Fibroblast of gingiva (primary cell): ENCODE data around the gene INTS15.

Experiments
- DNase-seq: peaks from one replicate; pipeline ENCODE4 v3.0.0-alpha.2; 2011; ENCODE audit warnings: low read depth

Gene INTS15

DNA sequence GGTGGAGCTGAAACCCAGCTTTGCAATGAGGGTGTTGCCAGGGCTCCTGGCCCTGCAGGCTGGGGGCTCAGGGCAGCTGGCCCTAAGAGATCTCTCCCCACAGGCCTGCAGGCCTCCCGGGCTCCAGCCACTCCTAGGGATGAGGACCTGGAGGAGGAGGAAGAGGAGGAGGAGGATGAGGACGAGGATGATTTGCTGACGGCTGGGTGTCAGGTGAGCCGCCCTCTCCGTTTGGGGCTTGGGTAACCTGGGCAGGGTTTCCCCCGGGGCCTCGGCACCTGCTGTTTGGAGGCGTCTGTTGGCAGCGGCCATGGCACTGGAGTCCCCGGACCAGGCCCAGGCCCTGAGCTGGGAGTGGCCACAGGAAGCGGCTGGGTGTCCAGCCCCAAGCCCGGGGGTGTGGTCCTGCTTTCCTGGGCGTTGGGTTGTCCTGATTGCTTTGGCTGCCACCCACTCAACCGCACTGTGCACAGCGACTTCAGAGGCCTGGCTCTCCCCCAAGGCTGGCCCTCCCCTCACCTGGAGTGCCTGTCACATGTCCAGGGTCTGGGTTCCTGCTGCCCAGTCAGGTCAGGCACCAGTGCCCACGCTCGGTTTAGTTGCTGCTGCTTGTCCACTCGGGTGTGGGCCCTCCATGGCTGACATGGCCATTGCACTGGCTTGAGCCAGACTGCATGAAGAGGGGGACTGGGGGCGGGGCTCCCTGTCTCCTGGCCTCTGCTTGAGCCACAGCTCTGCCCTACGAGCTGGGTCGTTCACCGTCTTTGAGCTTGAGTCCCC, 53.2 kb downstream of the INTS15 start:
- DNase-seq: no peak

DNA sequence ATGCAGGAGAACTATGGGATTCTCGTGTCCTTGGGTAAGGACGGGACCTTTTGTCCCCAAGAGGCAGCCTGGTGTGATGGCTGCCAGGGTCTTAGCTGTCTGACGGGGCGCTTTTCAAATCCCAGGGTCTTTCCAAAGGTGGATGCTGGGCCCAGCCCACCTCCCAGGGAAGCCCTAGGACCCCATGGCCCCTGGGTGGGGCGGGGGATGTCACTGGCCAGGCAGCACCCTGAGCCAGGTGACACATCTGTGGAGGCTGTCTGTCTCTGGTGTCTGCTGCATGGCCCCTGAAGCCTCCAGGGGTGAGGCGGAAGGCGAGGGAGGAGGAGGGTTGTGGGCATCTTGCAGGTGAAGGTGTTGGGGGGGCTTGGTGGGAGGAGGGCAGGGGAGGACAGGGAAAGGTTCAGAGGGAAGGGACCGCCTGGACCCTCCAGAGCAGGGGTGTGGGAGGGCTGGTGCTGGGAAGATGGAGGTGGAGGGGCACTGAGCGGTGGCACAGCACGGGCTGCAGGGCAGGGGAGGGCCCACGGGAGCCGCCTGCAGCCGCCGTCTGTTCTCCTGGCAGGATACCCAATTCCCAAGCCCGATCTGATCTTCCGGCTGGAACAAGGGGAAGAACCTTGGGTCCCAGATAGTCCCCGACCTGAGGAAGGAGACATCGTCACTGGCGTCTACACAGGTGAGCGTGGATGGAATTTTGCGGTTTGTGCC, 54.2 kb downstream of the INTS15 start:
- no peak for DNase-seq

DNA sequence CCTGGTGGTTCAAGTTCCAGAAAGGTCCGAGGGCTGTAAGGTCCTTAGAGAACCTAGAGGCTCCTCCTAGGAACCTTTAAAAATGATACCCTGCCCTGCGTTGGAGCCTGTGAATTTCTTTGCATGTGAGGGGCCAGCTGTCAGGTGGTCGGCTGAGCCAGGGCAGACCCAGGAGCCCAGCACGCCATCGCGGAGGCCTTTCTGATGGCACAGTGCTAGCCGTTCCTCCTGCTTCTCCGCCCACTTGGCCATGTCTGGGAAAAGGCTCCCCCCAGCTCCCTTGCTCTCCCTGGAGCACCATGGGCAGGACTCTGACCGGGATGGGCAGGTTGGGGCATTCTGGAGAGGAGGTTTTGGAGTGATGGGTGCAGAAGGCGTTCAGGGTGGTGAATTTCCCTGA, 54.9 kb downstream of the INTS15 start:
- DNase-seq: no peak

DNA sequence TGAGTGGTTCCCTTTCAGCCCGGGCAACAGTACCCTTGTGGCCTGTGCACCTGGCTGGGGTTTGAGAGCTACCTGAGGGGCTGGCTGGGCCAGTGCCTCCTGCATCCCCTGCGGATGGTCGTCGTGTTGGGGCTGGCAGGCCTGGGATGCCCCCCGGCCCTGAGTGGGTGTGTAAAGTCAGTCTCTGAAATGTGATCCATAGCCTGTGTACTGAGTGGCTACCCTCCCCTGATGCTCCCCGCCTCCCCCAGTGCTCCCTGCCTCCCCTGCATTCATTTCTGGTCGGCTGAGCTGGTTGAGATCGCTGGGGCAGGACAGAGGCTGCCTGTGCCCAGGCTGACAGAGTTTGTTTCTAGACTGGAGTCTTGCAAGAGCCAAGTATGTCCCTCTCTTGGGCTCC, 56.6 kb downstream of the INTS15 start:
- DNase-seq: no peak

DNA sequence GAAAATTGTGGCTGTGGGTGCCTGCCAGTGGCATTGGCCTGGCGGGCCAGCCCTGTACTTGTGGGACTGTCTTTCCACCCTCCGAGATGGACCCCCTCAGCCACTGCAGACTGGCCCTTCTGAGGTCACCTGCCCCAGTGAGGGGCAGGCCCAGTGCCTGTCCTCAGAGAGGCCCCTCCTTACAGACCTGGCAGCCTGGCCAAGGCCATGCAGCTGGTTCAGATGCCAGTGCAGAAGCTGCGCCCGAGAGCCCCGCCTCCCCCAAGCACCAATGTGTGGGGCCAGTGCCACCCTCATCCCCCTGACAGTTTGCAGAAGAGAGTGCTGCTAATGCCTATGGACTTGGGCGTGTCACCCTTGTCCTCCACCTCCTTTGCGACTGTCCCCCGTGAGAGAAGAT, 57.3 kb downstream of the INTS15 start:
- no peak for DNase-seq

DNA sequence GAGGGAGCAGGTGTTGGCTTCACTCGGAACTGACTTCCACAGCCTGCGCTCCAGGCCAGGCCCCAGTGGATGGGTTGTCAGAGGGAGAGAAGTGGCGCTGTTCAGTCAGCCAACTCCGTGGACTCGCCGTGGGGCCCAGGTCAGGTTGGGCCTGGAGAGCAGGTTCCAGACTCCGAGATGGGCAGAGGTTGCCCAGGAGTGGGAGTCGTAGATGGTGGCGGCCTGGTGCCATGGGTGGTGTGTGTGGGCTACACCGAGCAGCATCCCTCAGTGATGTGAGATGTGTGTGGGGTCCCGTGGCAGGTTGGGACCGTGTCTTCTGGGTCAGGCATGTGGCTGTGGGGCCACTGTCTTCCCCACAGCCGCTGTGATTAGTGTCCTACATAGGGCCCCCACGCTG, 57.7 kb downstream of the INTS15 start:
- no peak for DNase-seq

DNA sequence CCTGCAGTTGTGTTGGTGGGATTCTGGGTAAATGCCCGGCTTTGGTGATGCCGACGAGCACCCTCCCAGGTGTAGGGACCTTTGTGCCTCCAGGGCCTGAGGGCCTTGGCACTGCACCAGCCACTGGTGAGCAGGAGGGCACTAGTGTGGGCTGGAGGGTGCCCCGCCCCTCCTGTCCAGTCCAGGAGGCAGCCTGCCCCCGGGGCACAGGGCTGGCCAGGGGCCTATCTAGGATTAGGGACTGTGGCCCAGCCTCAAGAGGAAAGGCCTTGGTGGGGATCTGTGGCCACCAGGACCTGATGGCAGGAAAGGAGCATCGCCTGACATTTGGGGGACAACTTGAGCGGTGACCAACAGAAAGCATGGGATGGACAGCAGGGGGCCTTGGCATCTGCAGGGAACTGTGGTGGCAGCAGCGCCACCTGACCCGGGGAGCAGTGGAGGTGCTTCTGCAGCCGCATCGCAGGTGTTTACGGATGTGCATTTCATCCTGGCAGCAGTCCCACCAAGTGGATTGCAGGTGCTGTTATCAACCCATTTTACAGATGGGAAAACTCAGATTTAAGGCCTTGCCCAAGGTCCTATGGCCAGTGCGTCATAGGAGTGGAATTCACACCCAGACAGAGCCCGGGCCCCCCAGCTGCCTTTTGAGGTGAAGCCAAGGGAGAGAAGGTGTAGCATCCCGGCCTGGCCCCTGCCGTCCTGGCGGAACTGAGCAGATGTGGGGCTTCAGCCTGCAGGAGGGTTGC, 58.4 kb downstream of the INTS15 start:
- DNase-seq: no peak

DNA sequence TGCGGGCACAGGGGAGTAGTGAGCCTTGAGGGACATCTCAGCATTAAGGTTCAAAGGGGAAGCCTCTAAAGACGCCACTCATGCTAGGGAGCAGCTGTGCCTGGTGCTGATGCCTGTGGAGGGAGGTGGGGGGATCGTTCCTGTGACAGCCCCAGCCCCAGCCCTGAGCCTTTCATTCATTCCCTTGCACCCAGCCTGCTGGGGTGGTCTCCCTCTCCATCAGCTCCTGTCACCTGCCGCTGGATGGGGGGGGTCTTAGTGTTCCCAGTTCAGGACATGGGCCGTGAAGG, 58.9 kb downstream of the INTS15 start:
- DNase-seq: no peak

DNA sequence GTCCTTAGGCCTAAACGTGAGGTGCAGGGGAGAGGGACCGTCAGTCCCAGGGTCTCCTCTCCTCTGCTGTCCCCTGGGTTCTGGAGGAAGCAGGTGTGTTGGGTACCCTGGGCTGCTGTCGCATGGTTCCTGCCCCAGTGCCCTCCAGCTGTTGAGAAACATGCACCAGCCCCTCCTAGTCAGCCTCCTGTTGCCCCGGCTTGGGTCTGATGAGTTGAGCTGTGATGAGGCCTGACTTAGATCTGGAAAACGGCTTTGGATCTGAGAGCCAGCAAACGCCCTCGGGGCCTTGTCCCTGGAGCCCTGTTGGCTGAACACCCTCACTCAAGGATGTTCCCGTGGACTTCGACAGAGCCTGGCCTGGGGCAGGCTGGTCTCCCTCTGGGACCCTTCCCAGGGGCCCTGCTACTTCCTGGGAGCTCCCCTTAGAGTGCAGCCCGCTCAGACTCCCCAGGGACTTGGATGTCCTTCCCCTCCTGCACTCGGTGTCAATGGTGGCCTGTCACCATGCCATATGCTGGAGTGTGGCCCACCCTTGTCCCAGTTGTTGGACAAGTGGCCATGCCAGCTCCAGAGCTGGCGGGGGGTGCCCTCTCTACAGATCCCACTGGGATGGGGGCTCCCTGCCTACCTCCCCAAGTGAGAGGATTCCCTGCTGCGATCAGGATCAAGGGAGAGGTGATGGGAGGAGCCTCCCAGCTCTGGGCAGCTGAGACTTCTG, 59.6 kb downstream of the INTS15 start:
- DNase-seq: no peak

DNA sequence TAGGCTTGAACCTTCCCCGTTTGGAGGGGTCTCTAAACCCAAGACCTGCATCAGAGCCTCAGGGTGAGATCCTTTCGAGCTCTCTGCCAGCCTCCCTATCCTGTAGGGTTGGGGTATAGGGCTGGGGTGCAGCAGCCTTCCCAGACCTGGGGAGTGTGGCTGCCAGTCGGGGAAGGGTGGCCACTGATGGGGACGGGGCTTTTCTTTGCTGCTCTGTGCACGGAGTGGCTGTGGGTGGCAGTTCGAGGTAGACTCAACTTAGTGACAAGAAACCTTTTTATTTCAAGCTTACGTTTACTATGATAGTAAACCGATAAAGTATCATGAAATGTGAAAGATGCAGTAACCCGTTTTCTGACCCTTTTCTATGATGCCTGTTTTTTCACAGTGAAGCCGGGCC, 60.3 kb downstream of the INTS15 start:
- no peak for DNase-seq

DNA sequence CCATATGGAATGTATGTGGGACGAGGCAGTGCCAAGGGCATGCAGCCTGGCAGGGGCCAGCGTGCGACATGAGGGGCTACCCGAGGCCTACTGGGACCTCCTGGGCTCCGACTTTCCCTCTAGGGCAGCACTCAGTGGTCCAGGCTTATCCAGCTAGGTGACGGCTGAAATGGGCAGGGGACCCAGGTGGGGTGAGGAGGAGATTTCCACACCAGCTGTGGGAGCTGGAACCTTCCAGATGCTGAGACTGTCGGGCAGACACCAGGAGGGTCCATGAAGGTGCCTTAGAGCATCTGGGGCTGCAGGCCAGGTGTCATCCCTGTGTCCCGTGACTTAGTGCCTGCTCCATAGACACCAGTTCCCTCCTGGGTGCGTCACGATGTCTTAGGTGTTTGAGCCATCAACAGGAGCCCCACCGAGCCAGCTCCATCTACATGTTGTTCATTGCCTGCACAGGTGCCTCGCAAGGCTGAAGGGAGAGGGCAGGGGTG, 60.7 kb downstream of the INTS15 start:
- DNase-seq: no peak

DNA sequence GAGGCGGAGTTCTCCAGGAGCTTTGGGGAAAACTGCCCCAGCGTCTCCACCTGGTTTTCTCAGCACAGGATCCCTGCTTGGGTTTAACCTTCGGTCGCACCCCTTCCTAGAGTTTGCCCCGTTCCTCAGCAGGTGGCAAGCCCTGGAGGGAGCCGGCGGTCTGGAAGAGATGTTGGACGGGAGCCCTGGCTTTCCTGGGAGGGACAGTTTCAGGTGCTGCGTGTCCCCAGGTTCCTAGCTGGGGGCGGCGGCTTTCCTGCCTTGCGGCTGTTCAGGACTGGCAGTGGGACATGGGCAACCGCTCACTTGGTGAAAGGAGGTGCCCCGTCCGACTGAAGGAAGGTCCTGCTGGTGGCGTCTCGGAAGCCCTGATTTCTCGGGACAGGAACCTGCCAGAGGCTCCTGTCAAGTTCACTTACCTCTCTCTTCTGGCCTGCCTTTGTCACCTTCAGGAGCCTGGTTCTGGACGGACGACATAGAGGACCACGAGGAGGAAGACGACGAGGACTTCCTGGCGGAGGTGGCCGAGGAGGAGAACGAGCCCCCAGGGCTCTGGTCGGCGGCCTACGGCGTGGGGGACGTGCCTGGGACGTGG, 62.1 kb downstream of the INTS15 start:
- DNase-seq: no peak

DNA sequence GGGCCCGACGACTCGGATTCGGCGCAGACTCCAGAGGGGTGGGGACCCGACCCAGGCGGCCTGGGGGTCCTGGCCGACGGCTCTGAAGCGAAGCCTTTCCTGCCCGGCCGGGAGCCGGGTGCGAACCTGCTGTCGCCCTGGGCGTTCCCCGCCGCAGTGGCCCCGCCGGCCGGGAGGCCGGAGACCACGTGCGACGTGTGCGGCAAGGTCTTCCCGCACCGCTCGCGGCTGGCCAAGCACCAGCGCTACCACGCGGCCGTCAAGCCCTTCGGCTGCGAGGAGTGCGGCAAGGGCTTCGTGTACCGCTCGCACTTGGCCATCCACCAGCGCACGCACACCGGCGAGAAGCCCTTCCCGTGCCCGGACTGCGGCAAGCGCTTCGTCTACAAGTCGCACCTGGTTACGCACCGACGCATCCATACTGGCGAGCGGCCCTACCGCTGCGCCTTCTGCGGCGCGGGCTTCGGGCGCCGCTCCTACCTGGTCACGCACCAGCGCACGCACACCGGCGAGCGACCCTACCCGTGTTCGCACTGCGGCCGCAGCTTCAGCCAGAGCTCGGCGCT, 62.7 kb downstream of the INTS15 start:
- no peak for DNase-seq

DNA sequence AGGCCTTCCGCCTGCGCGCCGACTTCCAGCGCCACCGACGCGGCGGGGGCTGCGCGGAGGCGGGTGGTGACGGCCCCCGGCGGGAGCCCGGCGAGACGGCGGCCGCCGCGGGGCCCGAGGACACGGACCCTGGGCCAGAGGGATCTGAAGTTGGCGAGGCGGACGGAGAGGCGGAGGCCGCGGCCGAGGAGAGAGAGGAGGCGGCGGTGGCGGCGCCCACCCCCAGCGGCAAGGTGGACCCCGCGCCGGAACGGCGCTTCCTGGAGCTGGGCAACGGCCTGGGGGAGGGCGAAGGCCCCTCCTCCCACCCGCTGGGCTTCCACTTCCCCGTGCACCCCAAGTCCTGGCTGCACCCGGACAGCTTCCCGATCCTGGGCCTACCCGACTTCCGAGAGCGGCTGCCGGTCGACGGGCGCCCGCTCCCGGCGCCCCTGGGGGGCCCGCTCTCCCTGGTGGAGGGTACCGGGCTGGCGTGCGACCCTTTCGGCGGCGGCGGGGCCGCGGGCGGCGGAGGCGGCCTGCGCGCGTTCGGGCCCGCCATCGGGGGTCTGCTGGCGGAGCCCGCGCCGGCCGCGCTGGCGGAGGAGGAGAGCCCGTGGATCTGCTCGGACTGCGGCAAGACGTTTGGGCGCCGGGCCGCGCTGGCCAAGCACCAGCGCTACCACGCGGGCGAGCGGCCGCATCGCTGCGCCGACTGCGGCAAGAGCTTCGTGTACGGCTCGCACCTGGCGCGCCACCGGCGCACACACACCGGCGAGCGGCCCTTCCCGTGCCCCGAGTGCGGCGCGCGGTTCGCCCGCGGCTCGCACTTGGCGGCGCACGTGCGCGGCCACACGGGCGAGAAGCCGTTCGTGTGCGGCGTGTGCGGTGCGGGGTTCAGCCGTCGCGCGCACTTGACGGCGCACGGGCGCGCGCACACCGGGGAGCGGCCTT, 63.5 kb downstream of the INTS15 start:
- no peak for DNase-seq

DNA sequence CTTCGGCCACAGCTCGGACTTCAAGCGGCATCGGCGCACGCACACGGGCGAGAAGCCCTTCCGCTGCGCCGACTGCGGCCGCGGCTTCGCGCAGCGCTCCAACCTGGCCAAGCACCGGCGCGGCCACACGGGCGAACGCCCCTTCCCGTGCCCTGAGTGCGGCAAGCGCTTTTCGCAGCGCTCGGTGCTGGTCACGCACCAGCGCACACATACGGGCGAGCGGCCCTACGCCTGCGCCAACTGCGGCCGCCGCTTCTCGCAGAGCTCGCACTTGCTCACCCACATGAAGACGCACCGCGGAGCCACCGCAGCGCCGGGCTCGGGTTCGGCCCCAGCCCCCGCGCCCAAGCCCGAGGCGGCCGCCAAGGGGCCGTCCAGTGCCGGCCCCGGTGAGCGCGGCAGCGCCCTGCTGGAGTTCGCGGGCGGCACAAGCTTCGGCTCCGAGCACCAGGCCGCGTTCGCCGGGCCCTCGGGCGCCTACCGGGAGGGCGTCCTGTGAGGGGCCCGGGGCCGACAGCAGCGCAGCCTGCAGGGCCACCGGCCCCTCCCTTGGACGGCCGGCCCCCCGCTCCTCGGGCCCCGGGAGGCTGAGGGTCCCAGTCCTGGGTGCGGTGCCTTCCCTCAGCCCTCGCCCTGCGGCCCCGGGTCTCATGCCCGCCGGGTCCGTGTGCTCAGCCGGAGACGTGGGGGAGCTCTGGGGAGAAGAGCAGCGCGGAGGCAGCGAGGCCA, 64.5 kb downstream of the INTS15 start:
- DNase-seq: no peak

DNA sequence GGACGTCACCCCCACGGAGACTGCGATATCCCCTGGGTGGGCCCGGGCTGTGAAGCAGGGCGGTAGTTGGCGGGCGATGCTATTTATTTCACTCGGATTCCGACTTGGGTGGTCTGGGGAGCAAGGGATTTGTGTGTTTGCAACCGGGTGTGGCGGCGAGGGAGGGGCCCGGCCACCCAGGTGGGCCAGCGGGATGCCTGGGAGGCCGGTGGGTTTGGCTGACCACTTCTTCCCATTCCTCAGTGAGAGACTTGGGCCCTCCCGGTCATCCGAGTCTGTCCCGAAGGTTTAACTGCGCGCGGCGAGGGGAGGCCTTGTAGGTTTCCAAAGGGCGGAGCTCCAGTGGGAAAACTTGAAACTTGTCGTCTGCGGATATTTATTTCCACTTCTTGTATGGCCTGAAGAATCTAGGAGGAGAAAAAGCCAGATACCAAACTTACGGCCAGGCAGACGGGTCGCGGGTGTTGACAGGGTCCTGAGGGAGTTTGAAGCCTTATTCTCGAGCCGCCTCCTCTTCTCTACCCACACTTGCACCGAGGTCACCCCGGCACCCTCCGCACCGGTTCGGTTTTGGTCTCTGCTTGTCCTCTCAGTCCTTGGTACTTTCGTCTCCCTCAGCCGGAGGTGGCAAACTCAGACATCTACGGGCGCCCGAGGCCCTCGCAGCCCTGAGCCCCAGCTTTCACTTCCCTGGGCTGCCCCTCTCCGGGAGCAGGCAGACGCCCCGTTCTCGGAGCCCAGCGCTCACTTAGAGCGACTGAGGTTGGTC, 65.2 kb downstream of the INTS15 start:
- no peak for DNase-seq

DNA sequence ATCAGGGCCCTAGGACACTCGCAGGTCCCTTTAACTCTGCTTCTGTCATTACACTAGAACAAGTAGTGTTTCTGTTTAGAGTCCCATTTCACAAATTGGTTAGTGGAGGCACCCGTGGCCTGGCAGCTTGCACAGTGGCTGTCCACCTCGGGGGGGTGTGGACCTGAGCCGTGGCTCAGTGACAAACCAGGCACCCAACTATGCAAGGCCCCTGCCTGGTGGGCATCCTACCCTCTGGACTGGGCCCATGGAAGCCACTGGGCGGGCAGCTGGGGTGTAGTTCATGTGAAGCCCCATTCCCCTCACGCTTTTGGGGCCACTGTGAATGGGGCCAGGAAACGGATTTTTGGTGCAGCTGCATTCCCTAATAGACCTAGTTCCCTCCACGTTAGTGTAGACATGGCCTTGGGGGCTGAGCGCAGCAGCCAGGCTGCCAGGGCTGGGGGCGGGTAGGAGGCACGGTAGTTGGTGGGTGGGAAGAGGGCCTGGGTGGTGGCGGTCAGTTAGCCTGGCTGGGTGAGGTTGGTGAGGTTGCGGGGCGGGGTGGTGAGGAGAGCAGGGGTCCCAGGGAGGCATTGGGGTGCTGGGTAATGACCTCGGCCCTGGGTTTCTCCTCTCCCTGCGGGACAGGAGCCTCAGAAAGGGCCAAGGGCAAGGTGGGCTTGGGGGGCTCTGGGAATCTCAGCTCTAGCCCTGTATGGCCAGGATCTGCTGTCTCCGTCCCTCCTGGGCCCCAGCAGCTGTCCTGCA, 66.0 kb downstream of the INTS15 start:
- no peak for DNase-seq

DNA sequence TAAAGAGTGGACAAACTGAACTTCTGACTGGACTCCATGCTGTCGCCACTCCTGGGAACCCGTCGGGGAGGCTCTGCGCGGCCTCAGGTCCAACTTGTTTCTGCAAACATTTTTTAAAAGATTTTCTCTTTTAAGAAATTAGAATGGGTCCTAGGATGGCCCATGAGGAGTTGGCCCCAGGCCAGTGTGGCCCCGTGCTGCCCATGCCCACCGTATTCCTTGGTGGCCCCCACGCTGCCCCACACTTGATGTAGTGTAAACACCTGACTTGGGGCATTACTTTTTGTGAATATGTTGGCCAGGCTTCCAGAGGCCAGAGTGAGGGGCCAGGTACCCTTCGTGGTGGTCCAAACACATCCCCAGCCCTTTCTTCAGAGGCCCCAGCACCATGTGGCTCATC, 66.6 kb downstream of the INTS15 start:
- no peak for DNase-seq
